ENCODE results near the gene ABCG1.

ABCG1 gene

GRCh38 chr21:42214921-42215320 is 4.0 kb upstream of the ABCG1 start:
- DNase-seq (no peak), ATAC-seq (replicated peaks) (no peak)
- H3K9me3 Mint-ChIP-seq: peaks cover 5% of the 10 kb centered on the region in 2 donors
- no peaks in the 10 kb centered on the region for H3K27me3 Mint-ChIP-seq
- peaks cover 4 to 6% of the 10 kb centered on the region in 2 donors for H3K4me1 Mint-ChIP-seq
- peaks cover 4 to 6% of the 10 kb centered on the region in 2 donors for H3K36me3 Mint-ChIP-seq
- no peak overlapping the region for H3K4me3 Mint-ChIP-seq
- peak overlapping the region; percentile 37 for H3K27ac Mint-ChIP-seq

- no peaks in the 10 kb centered on the region for H3K27me3 Mint-ChIP-seq
- H3K27ac Mint-ChIP-seq: no peak overlapping the region
- peaks cover 9% of the 10 kb centered on the region in 2 donors for H3K4me1 Mint-ChIP-seq
- no peak overlapping the region for H3K4me3 Mint-ChIP-seq
- H3K36me3 Mint-ChIP-seq: peaks cover 4 to 6% of the 10 kb centered on the region in 2 donors
- ATAC-seq (replicated peaks) (no peak), DNase-seq (no peak)
- H3K9me3 Mint-ChIP-seq: peaks cover 5% of the 10 kb centered on the region in 2 donors
Observed at GRCh38 chr21:42215942-42216725, 2.8 kb upstream of the ABCG1 start.

- H3K9me3 Mint-ChIP-seq: peaks cover 5% of the 10 kb centered on the region in 2 donors
- DNase-seq: no peak
- H3K4me3 Mint-ChIP-seq: no peak overlapping the region
- H3K27ac Mint-ChIP-seq: no peak overlapping the region
- peaks cover 12 to 17% of the 10 kb centered on the region in 2 donors for H3K4me1 Mint-ChIP-seq
- ATAC-seq (replicated peaks): no peak
- peaks cover 4 to 8% of the 10 kb centered on the region in 2 donors for H3K36me3 Mint-ChIP-seq
- H3K27me3 Mint-ChIP-seq: no peaks in the 10 kb centered on the region
Observed at GRCh38 chr21:42216726-42217572, 2.0 kb upstream of the ABCG1 start.

GRCh38 chr21:42219606-42220137 is 732 bp downstream of the ABCG1 start:
- H3K27ac Mint-ChIP-seq: peak overlapping the region; percentile 94
- H3K36me3 Mint-ChIP-seq: peaks cover 4 to 9% of the 10 kb centered on the region in 2 donors
- H3K4me3 Mint-ChIP-seq: peak overlapping the region; percentile 92 to 93
- H3K9me3 Mint-ChIP-seq: peaks cover 5% of the 10 kb centered on the region in 2 donors
- no peaks in the 10 kb centered on the region for H3K27me3 Mint-ChIP-seq
- peaks cover 28 to 29% of the 10 kb centered on the region in 2 donors for H3K4me1 Mint-ChIP-seq
- ATAC-seq (replicated peaks) (peak; percentile 42 to 44), DNase-seq (no peak)

- Mint-ChIP-seq H3K4me1 (peaks cover 28 to 29% of the 10 kb centered on the region in 2 donors), H3K27ac (peak overlapping the region; percentile 94), H3K9me3 (peaks cover 4 to 5% of the 10 kb centered on the region in 2 donors), H3K36me3 (peaks cover 4 to 9% of the 10 kb centered on the region in 2 donors), H3K27me3 (no peaks in the 10 kb centered on the region), H3K4me3 (peak overlapping the region; percentile 92 to 93)
- DNase-seq (peak; percentile 73), ATAC-seq (replicated peaks) (peak; percentile 86 to 88)
Observed at GRCh38 chr21:42220138-42220701, 1.3 kb downstream of the ABCG1 start.

GRCh38 chr21:42221581-42222345 is 2.8 kb downstream of the ABCG1 start:
- DNase-seq (no peak), ATAC-seq (replicated peaks) (no peak)
- Mint-ChIP-seq H3K4me1 (peaks cover 30 to 32% of the 10 kb centered on the region in 2 donors), H3K36me3 (peaks cover 11 to 12% of the 10 kb centered on the region in 2 donors), H3K9me3 (no peaks in the 10 kb centered on the region), H3K27me3 (no peaks in the 10 kb centered on the region), H3K4me3 (no peak overlapping the region), H3K27ac (no peak overlapping the region)

GRCh38 chr21:42222386-42222785 is 3.4 kb downstream of the ABCG1 start:
- Mint-ChIP-seq H3K4me3 (no peak overlapping the region), H3K27me3 (no peaks in the 10 kb centered on the region), H3K36me3 (peaks cover 10% of the 10 kb centered on the region in 2 donors), H3K4me1 (peaks cover 32 to 33% of the 10 kb centered on the region in 2 donors), H3K27ac (no peak overlapping the region), H3K9me3 (peaks cover 1% of the 10 kb centered on the region in 2 donors)
- ATAC-seq (replicated peaks) (no peak), DNase-seq (no peak)

GRCh38 chr21:42222821-42223390 is 4.0 kb downstream of the ABCG1 start:
- H3K27me3 Mint-ChIP-seq: no peaks in the 10 kb centered on the region
- no peak for ATAC-seq (replicated peaks)
- no peak overlapping the region for H3K27ac Mint-ChIP-seq
- H3K9me3 Mint-ChIP-seq: peaks cover 5 to 6% of the 10 kb centered on the region in 2 donors
- peaks cover 36 to 38% of the 10 kb centered on the region in 2 donors for H3K4me1 Mint-ChIP-seq
- no peak for DNase-seq
- no peak overlapping the region for H3K4me3 Mint-ChIP-seq
- peaks cover 14 to 15% of the 10 kb centered on the region in 2 donors for H3K36me3 Mint-ChIP-seq

GRCh38 chr21:42223826-42224575 is 5.1 kb downstream of the ABCG1 start:
- H3K9me3 Mint-ChIP-seq: peaks cover 5 to 6% of the 10 kb centered on the region in 2 donors
- no peaks in the 10 kb centered on the region for H3K27me3 Mint-ChIP-seq
- no peak for ATAC-seq (replicated peaks)
- H3K4me3 Mint-ChIP-seq: no peak overlapping the region
- H3K36me3 Mint-ChIP-seq: peaks cover 14 to 15% of the 10 kb centered on the region in 2 donors
- H3K27ac Mint-ChIP-seq: no peak overlapping the region
- DNase-seq: no peak
- H3K4me1 Mint-ChIP-seq: peaks cover 44 to 49% of the 10 kb centered on the region in 2 donors

- Mint-ChIP-seq H3K4me1 (peaks cover 47 to 60% of the 10 kb centered on the region in 2 donors), H3K27ac (no peak overlapping the region), H3K9me3 (peaks cover 5 to 6% of the 10 kb centered on the region in 2 donors), H3K4me3 (no peak overlapping the region), H3K36me3 (peaks cover 14 to 15% of the 10 kb centered on the region in 2 donors), H3K27me3 (no peaks in the 10 kb centered on the region)
- no peak for ATAC-seq (replicated peaks)
- no peak for DNase-seq
Observed at GRCh38 chr21:42225042-42225441, 6.1 kb downstream of the ABCG1 start.

GRCh38 chr21:42225571-42226155 is 6.7 kb downstream of the ABCG1 start:
- no peaks in the 10 kb centered on the region for H3K27me3 Mint-ChIP-seq
- peaks cover 5 to 6% of the 10 kb centered on the region in 2 donors for H3K9me3 Mint-ChIP-seq
- ATAC-seq (replicated peaks) (no peak), DNase-seq (no peak)
- peaks cover 14 to 15% of the 10 kb centered on the region in 2 donors for H3K36me3 Mint-ChIP-seq
- H3K4me1 Mint-ChIP-seq: peaks cover 44 to 62% of the 10 kb centered on the region in 2 donors
- H3K27ac Mint-ChIP-seq: no peak overlapping the region
- no peak overlapping the region for H3K4me3 Mint-ChIP-seq

GRCh38 chr21:42226626-42227025 is 7.7 kb downstream of the ABCG1 start:
- DNase-seq (no peak), ATAC-seq (replicated peaks) (no peak)
- Mint-ChIP-seq H3K4me3 (no peak overlapping the region), H3K4me1 (peaks cover 40 to 67% of the 10 kb centered on the region in 2 donors), H3K36me3 (peaks cover 14 to 15% of the 10 kb centered on the region in 2 donors), H3K9me3 (peaks cover 5 to 6% of the 10 kb centered on the region in 2 donors), H3K27me3 (no peaks in the 10 kb centered on the region), H3K27ac (peak overlapping the region; percentile 20)
